ENCODE measurements around the gene FAM241B.

The FAM241B gene

GRCh38 chr10:69663369-69663947 lies 33.4 kb downstream of the FAM241B start:
- POLR2A ChIA-PET: no interaction called here
- H3K4me3 ChIP-seq (ENCODE audit: low read depth, low read length): no peak overlapping the region
- TF ChIP-seq CTCF (IDR thresholded peaks at IDR 0.05; ENCODE audit: insufficient read depth, low read length, missing control alignments): no peak
- CTCF ChIA-PET: interaction anchor here (1.4 to 5.3 kb wide), 4 partner anchors 17 to 80 kb away, joined by 4 to 23 read pairs (median 6); no protein-coding TSS in a partner anchor
- DNase-seq (ENCODE audit: low read depth, low spot score): no peak

- DNase-seq (ENCODE audit: low read depth, low spot score): no peak
- CTCF ChIA-PET: interaction anchor here (1.2 kb wide), 1 partner anchor 252 kb away, joined by 3 read pairs; no protein-coding TSS in a partner anchor
- TF ChIP-seq CTCF (IDR thresholded peaks at IDR 0.05; ENCODE audit: insufficient read depth, low read length, missing control alignments): no peak
- H3K4me3 ChIP-seq (ENCODE audit: low read depth, low read length): no peak overlapping the region
- POLR2A ChIA-PET: no interaction called here
Measured at GRCh38 chr10:69665474-69666320, 35.6 kb downstream of the FAM241B start.

GRCh38 chr10:69666756-69667155 lies 36.7 kb downstream of the FAM241B start:
- ChIA-PET CTCF (no interaction called here), POLR2A (no interaction called here)
- DNase-seq (ENCODE audit: low read depth, low spot score): no peak
- no peak for TF ChIP-seq CTCF (IDR thresholded peaks at IDR 0.05; ENCODE audit: insufficient read depth, low read length, missing control alignments)
- H3K4me3 ChIP-seq (ENCODE audit: low read depth, low read length): no peak overlapping the region

- TF ChIP-seq CTCF (IDR thresholded peaks at IDR 0.05; ENCODE audit: insufficient read depth, low read length, missing control alignments): no peak
- no peak overlapping the region for H3K4me3 ChIP-seq (ENCODE audit: low read depth, low read length)
- ChIA-PET CTCF (interaction anchor here (0.9 to 1.6 kb wide), 3 partner anchors 16 to 131 kb away, joined by 3 to 5 read pairs (median 5); no protein-coding TSS in a partner anchor), POLR2A (interaction anchor here (0.5 kb wide), 1 partner anchor 433 kb away, joined by 3 read pairs; no protein-coding TSS in a partner anchor)
- no peak for DNase-seq (ENCODE audit: low read depth, low spot score)
Measured at GRCh38 chr10:69668721-69669120, 38.7 kb downstream of the FAM241B start.

- no peak for DNase-seq (ENCODE audit: low read depth, low spot score)
- CTCF ChIA-PET: interaction anchor here (0.9 to 1.6 kb wide), 3 partner anchors 16 to 131 kb away, joined by 3 to 5 read pairs (median 5); no protein-coding TSS in a partner anchor
- no peak for TF ChIP-seq CTCF (IDR thresholded peaks at IDR 0.05; ENCODE audit: insufficient read depth, low read length, missing control alignments)
- H3K4me3 ChIP-seq (ENCODE audit: low read depth, low read length): no peak overlapping the region
- POLR2A ChIA-PET: no interaction called here
Measured at GRCh38 chr10:69669409-69669808, 39.4 kb downstream of the FAM241B start.

- TF ChIP-seq CTCF (IDR thresholded peaks at IDR 0.05; ENCODE audit: insufficient read depth, low read length, missing control alignments): no peak
- DNase-seq (ENCODE audit: low read depth, low spot score): no peak
- no peak overlapping the region for H3K4me3 ChIP-seq (ENCODE audit: low read depth, low read length)
- POLR2A ChIA-PET: no interaction called here
- CTCF ChIA-PET: interaction anchor here (0.9 to 1.6 kb wide), 4 partner anchors 15 to 284 kb away, joined by 3 to 7 read pairs (median 4); no protein-coding TSS in a partner anchor
Measured at GRCh38 chr10:69673521-69673920, 43.5 kb downstream of the FAM241B start.

Measured in AG04449 (cell line).